GM12878 (cell line): ENCODE measurements around the gene TKT.

Experiments
- CTCF ChIP-seq, 3 experiments: IDR thresholded peaks in 2 of 3; conservative IDR thresholded peaks in 1 of 3; 2 replicates each; pipeline ENCODE4 v1.5.1; 2011; ENCODE audit warnings: low read depth in 3 of 3, low read length in 3 of 3, mild to moderate bottlenecking in 3 of 3, control low read depth in 2 of 3, moderate library complexity in 2 of 3, inconsistent platforms in 1 of 3, mixed read lengths in 1 of 3; ENCODE audit not compliant: control insufficient read depth in 2 of 3, insufficient read depth in 1 of 3; ENCODE audit errors: extremely low read depth in 1 of 3
- E2F8 ChIP-seq: fragments of 450-650 bp; IDR thresholded peaks from 2 replicates; pipeline ENCODE4 v1.6.1; 2018; ENCODE audit warnings: mild to moderate bottlenecking, low read depth, moderate library complexity; ENCODE audit not compliant: partially characterized antibody
- EZH2 ChIP-seq: IDR thresholded peaks from 2 replicates; pipeline ENCODE4 v1.6.1; 2012; ENCODE audit warnings: low read depth, mild to moderate bottlenecking, control low read depth, inconsistent platforms, low read length, borderline replicate concordance; ENCODE audit not compliant: control insufficient read depth
- MTA3 ChIP-seq: IDR thresholded peaks from 2 replicates; pipeline ENCODE4 v1.6.1; 2012; ENCODE audit warnings: low read length, inconsistent platforms, borderline replicate concordance
- MXI1 ChIP-seq: fragments of 150-350 bp; IDR thresholded peaks from 2 replicates; pipeline ENCODE4 v1.6.1; 2011; ENCODE audit warnings: low read depth, mild to moderate bottlenecking, inconsistent platforms, low read length, improper control_type of control experiment
- MYC ChIP-seq: IDR thresholded peaks from 2 replicates; pipeline ENCODE4 v1.6.1; 2011; ENCODE audit warnings: mild to moderate bottlenecking, low read length, moderate library complexity, inconsistent platforms; ENCODE audit not compliant: insufficient read depth, insufficient replicate concordance, insufficient read length, severe bottlenecking
- NFIC ChIP-seq: IDR thresholded peaks from 2 replicates; pipeline ENCODE4 v1.6.1; 2012; ENCODE audit warnings: low read depth, mild to moderate bottlenecking, inconsistent platforms, low read length, moderate library complexity
- NFYA ChIP-seq: IDR thresholded peaks from 2 replicates; pipeline ENCODE4 v1.6.1; 2011; ENCODE audit warnings: low read depth, mild to moderate bottlenecking, low read length, improper control_type of control experiment, borderline replicate concordance
- RAD21 ChIP-seq: IDR thresholded peaks from 2 replicates; pipeline ENCODE4 v1.6.1; 2011; ENCODE audit warnings: mild to moderate bottlenecking, low read depth, low read length, moderate library complexity; ENCODE audit not compliant: insufficient read depth
- RFX5 ChIP-seq: IDR thresholded peaks from 2 replicates; pipeline ENCODE4 v1.6.1; 2011; ENCODE audit warnings: low read depth, low read length, improper control_type of control experiment
- ZNF24 ChIP-seq: fragments of 450-650 bp; IDR thresholded peaks from 2 replicates; pipeline ENCODE4 v1.6.1; 2017; ENCODE audit warnings: antibody characterized with exemption, mild to moderate bottlenecking
- ZNF384 ChIP-seq: IDR thresholded peaks from 2 replicates; pipeline ENCODE4 v1.6.1; 2012; ENCODE audit warnings: low read depth, mild to moderate bottlenecking, low read length, improper control_type of control experiment, borderline replicate concordance
- ZNF622 ChIP-seq: fragments of 450-650 bp; IDR thresholded peaks from 2 replicates; pipeline ENCODE4 v1.6.1; 2017; ENCODE audit warnings: mild to moderate bottlenecking, inconsistent platforms

GRCh38 chr3:53288214-53288613 lies 32.4 kb upstream of the TKT start:
- TF ChIP-seq RAD21 (no peak), RFX5 (no peak), MYC (no peak), EZH2 (no peak), CTCF (IDR thresholded peaks at IDR 0.05 in 2 of 3, conservative IDR thresholded peaks at IDR 0.05 in 1 of 3; ENCODE audit: control insufficient read depth in 2 of 3, extremely low read depth in 1 of 3, insufficient read depth in 1 of 3, low read depth in 3 of 3, low read length in 3 of 3) (no peak), MXI1 (no peak), ZNF622 (no peak), ZNF24 (no peak), ZNF384 (no peak), NFIC (no peak), NFYA (no peak), E2F8 (no peak), MTA3 (no peak)
